GM18517 (cell line): ENCODE results near the gene PRIMA1.

Experiments
- ATAC-seq: cut with Tn5 transposase; IDR thresholded peaks from one replicate; pipeline ENCODE4 v1.9.1; 2021; ENCODE audit warnings: mild to moderate bottlenecking, moderate library complexity; ENCODE audit not compliant: unreplicated experiment

PRIMA1 gene, protein sequence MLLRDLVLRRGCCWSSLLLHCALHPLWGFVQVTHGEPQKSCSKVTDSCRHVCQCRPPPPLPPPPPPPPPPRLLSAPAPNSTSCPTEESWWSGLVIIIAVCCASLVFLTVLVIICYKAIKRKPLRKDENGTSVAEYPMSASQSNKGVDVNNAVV

GRCh38 chr14:93788293-93788542 is at the start of gene PRIMA1:
Gene PRIMA1 (minus strand): TSS chr14:93788485. CDS start chr14:93787718, 767 bp downstream.
- no peak for ATAC-seq

- ATAC-seq: no peak
Observed at GRCh38 chr14:93834699-93835371, 46.5 kb upstream of the PRIMA1 start.

- no peak for ATAC-seq
Observed at GRCh38 chr14:93832665-93833064, 44.4 kb upstream of the PRIMA1 start.

- no peak for ATAC-seq
Observed at GRCh38 chr14:93832081-93832480, 43.8 kb upstream of the PRIMA1 start.

DNA sequence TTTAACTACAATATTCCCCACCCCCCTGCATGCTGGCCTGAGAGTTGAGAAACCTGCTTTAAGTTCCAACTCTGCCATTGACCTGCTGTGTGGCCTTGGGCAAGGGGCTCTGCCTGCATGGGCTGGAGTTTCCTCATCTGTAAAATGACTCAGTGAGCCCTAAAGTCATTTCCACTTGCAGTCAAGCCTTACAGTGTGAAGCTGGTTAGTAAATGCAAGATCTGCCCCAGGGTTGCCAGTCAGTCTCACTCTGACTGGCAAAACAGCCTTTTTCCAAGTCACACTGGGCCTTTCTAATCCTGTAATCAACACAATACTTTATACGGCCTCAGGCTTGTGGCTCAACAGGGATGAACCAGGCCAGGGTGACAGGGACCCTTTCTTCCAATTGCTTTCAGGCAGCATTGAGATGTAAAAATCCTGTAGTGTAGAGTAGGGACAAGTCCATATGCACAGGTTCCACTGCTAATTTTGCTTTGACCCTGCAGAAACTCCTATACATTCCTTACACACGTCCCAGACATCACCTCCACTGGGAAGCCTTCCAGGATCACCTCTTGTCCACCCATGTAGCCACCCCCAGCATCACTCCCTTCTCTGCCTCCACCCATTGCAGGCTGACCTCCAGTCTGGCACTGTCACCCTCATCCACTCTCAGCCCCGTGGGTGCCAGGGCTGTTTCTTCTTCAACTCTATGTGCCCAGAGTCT is 42.6 kb upstream of the PRIMA1 start:
- no peak for ATAC-seq

DNA sequence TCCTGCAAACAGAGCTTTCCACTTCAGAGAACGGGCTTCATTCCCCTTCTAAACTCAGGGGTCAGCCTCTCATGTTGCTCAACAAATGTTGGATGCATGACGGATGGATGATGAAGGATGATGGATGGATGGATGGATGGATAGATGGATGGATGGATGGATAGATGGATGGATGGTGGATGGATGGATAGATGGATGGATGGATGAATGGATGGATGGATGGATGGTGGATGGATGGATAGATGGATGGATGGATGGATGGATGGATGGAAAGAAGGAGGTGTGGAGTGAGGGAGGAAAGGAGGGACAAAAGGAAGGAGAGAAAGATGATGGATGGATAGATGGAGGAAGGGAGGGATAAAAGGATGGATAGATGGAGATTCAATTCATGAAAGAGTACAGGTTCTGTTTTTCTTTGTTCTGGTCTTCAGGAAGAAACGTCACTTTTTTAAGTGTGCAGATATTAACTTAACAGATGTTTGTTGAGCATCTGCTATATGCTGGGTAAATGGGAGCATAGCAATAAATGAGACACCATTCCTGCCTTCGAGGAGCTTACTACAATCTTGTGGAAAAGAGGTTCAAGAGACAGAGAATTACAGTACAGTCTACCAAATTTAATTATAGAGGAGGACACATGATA is 41.7 kb upstream of the PRIMA1 start:
- no peak for ATAC-seq

DNA sequence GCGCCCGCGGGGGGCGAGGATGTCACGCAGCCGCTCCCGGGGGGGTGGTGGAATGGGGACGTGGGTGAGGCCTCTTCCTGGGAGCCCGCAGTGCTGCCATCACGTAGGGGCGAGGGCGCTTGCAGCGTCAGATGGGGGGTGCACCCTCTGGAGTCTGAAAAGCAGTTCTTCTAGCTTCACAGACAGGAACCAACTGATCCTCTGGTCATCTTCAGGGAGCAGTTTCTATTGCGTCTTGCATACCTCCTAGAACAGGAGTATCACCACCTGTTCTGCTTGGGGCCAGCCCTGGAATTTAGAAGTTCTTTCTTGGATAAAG is 36.9 kb upstream of the PRIMA1 start:
- no peak for ATAC-seq

- ATAC-seq: no peak
Observed at GRCh38 chr14:93824518-93825234, 36.4 kb upstream of the PRIMA1 start.

DNA sequence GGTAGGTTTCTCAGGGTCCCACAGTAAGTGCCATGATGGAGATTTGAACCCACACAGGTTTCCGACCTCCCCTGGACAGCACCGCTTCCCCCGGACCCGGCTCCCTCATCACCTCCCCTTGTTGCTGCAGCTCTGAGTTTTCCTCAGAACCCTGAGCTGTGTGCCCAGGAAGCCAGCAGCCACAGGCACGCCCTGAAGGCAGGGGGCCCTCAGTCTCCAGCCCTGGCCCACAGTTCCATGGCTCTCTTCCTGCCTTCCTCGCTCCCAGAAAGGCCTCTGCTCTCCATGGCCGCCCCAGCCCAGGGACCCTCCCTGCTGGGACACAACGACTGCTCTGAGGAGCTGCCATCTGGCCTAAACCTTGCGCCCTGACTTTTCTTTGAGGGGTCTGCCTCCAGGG is 35.8 kb upstream of the PRIMA1 start:
- ATAC-seq: no peak

GRCh38 chr14:93821051-93821450 is 32.8 kb upstream of the PRIMA1 start:
- ATAC-seq: no peak

GRCh38 chr14:93818857-93819256 is 30.6 kb upstream of the PRIMA1 start:
- no peak for ATAC-seq

GRCh38 chr14:93811676-93812075 is 23.4 kb upstream of the PRIMA1 start:
- no peak for ATAC-seq

DNA sequence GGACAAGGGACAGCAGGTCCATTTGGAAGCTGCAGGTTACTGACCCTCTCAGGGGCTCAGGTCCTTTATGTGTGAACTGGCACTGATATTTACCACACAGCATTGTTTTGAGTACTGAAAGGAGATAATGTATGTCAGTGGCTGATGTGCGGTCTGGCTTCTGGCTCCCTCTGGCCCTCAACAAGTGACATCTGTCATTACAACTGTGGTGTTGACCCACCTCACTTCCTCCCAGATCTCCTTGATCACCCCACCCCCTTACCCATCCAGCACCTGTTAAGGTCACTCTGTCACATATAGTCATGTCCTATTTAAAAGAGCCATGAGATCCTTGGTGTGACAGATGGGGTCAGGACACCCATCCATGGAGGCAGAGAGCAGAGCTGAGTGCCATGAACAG is 22.7 kb upstream of the PRIMA1 start:
- ATAC-seq: no peak

DNA sequence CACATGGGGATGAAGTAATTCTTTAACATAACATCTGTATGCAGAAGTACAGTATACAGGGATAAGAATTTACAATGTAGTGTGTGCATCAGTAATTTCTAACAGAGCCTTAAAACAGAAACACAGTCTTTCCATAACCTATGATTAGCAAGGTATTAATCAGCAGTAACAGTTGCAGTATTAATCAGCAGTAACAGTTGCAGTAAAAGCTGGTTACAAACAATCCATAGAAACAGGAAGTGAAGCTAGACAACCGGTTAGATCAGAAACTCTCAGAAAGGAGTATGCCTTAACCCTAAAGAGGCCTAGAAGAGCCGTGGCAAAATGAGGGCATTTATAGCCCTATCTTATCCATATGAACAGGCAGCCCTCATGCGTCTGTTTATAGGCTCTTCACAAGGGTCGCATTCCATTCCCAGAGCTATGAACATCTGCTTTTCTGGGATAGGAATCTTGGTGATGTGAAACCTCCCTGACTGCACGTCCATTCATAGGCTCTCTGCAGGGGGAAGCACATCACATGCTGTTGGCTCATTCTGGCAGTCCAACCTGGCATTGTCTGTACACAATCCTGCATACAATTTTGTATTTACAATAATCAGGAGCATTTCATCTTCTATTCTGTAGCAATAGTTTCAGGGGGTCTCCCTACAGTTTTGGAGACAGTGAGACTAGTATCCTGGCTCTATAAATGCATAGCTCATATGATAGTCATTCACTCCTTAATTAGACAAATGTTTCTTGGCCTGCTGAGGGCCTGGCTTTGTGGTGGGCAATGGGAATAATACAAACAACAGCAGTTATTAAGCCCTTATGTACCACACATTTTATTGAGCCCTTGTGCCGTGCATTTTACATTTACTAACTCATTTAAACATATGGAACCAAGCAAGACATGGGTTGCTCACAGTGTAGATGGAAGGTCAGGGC is 21.5 kb upstream of the PRIMA1 start:
- ATAC-seq: peak; percentile 53

DNA sequence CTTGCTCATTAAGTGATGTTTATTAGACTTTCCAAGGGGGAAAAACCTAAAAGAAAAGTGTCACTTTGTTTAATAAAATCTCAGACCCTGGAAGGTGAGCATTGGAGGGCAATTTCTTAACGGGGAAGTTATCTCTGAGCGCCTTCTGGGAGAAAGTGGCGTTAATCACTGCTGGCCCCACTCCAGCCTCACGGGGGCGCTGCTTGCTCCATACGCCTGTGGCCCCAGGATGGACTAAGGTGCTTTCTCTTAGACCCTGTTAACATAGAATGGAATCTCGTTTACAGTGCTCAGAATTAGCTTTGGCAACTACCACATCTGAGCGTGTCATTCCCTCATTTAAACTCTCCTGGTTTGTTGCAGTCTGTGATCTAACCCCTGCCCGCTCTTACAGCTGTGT is 16.4 kb upstream of the PRIMA1 start:
- ATAC-seq: no peak

DNA sequence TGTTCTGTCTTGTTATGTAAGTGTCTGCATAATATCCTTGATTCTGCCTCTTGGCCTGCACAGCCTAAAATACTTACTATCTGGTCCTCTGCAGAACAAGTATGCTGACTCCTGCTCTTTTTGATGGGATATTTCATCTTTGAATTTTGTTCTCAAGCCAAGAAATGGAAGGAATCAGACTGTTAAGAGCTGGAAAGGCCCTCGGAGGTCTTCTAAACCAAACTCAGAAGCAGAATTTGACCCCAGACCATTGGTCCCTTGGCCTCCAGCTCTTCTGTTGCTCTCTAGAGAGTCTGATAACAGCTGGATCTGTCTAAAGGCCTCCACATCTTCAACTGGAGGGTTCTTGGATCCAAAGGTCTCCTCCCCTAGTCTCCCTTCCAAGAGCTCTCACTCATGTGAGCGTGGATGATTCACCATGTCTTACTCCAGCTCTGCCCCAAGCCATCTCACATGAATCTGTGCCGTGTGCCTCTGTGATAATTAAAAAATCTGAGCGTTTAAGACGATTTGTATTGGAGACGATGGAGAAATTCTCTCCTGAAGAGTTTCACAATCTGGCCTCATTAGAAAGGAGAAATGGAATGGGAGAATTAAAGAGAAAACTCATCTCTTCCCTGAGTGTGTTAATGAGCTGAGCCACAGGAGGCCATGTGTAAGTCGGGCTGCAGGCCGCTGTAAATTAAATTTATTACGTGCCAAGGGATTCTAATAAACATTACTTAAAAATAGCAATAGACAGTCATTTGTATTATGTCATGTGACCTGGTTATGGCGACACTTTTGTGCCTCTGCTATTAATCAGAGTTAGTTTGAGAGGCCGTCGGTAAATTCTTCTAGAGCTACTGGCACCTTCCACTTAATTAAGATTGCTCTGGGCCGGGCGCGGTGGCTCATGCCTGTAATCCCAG is 15.4 kb upstream of the PRIMA1 start:
- ATAC-seq: no peak

DNA sequence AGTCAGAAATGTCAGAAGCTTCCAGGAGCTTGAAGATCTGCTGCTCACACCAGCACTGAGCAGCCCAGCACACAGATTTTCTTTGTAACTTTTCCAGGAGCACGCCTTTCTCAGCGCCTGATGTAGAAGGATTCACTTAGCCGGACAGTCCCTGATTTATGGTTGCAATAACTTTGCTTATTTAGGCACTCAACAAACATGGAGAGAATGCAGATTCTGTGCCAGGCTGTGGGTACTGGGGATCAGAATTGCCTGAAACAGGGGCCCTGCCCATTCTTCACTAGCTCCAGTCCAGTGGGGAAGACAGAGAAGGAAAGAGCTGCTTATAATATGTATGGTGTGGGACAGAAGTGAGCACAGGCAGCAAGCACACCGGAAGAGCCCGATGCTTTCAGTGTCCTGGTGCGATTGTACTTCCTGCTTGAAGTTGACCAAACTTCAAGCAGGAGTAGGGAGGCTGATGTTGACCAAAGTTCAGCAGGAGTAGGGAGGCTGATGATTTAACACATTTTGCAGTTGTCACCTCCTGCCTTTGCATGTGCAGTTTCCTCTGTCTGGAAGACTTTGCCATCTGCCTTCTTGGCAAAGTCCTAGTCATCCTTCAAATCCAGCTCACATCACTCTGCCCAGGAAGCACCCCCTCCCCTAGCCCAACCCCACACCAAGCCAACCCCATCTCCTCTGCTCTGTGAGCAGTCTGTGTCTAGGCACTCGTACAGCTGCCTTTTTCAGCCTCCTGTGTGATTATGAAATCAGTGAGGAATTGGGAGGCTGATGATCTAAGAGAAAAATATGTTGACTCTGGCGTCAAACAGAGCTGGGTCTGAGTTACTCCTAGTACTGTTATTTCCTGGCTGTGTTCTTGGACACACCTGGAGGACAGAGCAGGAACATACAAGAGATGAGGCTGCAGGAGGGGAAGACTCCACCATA is 12.0 kb upstream of the PRIMA1 start:
- no peak for ATAC-seq

DNA sequence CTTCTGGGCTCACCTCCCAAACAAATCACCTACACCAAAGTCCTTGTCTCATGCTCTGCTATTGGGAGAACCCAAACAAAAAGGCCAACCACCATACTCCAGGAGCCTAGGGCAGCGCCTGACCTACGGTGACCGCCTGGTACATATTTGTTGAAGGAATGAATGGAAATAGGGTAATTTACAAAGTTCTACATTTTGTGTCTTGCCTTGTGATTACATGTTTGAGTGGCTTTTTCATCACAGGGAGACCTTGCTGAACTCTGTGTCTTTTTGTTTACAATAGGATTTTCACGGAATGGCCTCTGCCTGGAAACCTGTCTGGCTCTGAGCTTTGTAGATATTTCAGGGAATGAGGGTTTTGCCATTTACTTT is 11.3 kb upstream of the PRIMA1 start:
- ATAC-seq: no peak

GRCh38 chr14:93797536-93797935 is 9.3 kb upstream of the PRIMA1 start:
- ATAC-seq: no peak
